Measurements from ENCODE around the gene TMEFF1. TPM values are rescaled to one million over a fixed set of nuclear protein-coding genes. Genes with fewer than 3 reads are reported as not detected.

TMEFF1 gene
- total RNA-seq, 1 experiment from 2014 or later, result 1.7 TPM

GRCh38 chr9:100595391-100596199 lies 122.6 kb downstream of the TMEFF1 start:
- DNase-seq, result peak; percentile 51
- BruUV-seq (replicated peaks), result no TSS peak

GRCh38 chr9:100597236-100597635 lies 124.3 kb downstream of the TMEFF1 start:
- BruUV-seq (replicated peaks), result no TSS peak
- Mint-ChIP-seq H3K27me3 (ENCODE audit: unreplicated experiment) (no peaks in the 10 kb centered on the region), H3K4me1 (ENCODE audit: low read depth, unreplicated experiment) (peaks cover 18% of the 10 kb centered on the region), H3K4me3 (ENCODE audit: low read depth, unreplicated experiment) (no peak overlapping the region), H3K27ac (ENCODE audit: unreplicated experiment) (no peak overlapping the region), H3K9me3 (ENCODE audit: low read depth, unreplicated experiment) (no peaks in the 10 kb centered on the region), H3K36me3 (ENCODE audit: insufficient read depth, unreplicated experiment) (peaks cover 10% of the 10 kb centered on the region)
- TF ChIP-seq CTCF (IDR thresholded peaks at IDR 0.05; ENCODE audit: unreplicated experiment), result no peak
- CTCF ChIA-PET, result no interaction called here
- no peak for DNase-seq
- intact Hi-C loops (cut with micrococcal nuclease; ENCODE audit: unreplicated experiment), result loop anchor here (5.0 to 10.0 kb wide), 2 partner anchors 242 to 275 kb away; partner anchors contain the start of gene TEX10

More at GRCh38 chr9:100595391-100596199, 122.6 kb downstream of the TMEFF1 start:
- peaks cover 12% of the 10 kb centered on the region for H3K4me1 Mint-ChIP-seq (ENCODE audit: low read depth, unreplicated experiment)
- H3K27ac Mint-ChIP-seq (ENCODE audit: unreplicated experiment), result no peak overlapping the region
- CTCF ChIA-PET, result interaction anchor here (0.5 kb wide), 1 partner anchor 189 kb away, joined by 7 read pairs; no protein-coding TSS in a partner anchor
- no peaks in the 10 kb centered on the region for H3K27me3 Mint-ChIP-seq (ENCODE audit: unreplicated experiment)
- peaks cover 10% of the 10 kb centered on the region for H3K36me3 Mint-ChIP-seq (ENCODE audit: insufficient read depth, unreplicated experiment)
- no peaks in the 10 kb centered on the region for H3K9me3 Mint-ChIP-seq (ENCODE audit: low read depth, unreplicated experiment)
- TF ChIP-seq CTCF (IDR thresholded peaks at IDR 0.05; ENCODE audit: unreplicated experiment), result peak; percentile 39
- intact Hi-C loops (cut with micrococcal nuclease; ENCODE audit: unreplicated experiment), result loop anchor here (1.0 to 10.0 kb wide), 4 partner anchors 90 to 567 kb away; partner anchors contain the start of gene TEX10
- H3K4me3 Mint-ChIP-seq (ENCODE audit: low read depth, unreplicated experiment), result no peak overlapping the region

GRCh38 chr9:100598641-100599145 lies 125.7 kb downstream of the TMEFF1 start:
- Mint-ChIP-seq H3K36me3 (ENCODE audit: insufficient read depth, unreplicated experiment) (peaks cover 10% of the 10 kb centered on the region), H3K9me3 (ENCODE audit: low read depth, unreplicated experiment) (no peaks in the 10 kb centered on the region), H3K4me1 (ENCODE audit: low read depth, unreplicated experiment) (peaks cover 21% of the 10 kb centered on the region)

More at GRCh38 chr9:100598641-100599145, 125.7 kb downstream of the TMEFF1 start:
- Mint-ChIP-seq H3K27ac (ENCODE audit: unreplicated experiment) (no peak overlapping the region), H3K4me3 (ENCODE audit: low read depth, unreplicated experiment) (peak overlapping the region; percentile 48), H3K27me3 (ENCODE audit: unreplicated experiment) (no peaks in the 10 kb centered on the region)
- TF ChIP-seq CTCF (IDR thresholded peaks at IDR 0.05; ENCODE audit: unreplicated experiment), result no peak
- CTCF ChIA-PET, result no interaction called here
- DNase-seq, result peak; percentile 87
- BruUV-seq (replicated peaks), result no TSS peak
- intact Hi-C loops (cut with micrococcal nuclease; ENCODE audit: unreplicated experiment), result loop anchor here (5.0 to 10.0 kb wide), 2 partner anchors 244 to 276 kb away; partner anchors contain the start of gene TEX10
